Amniotic stem cell (primary cell): ENCODE measurements around the gene GRK6.

Experiments used
- DNase-seq: peaks from one replicate; lab custom pipeline; 2025; lab: John Stamatoyannopoulos, UW

The GRK6 gene

GRCh38 chr5:177427211-177427822 is 841 bp downstream of the GRK6 start:
- DNase-seq, result no peak

- DNase-seq, result no peak
Measured at GRCh38 chr5:177427919-177428573, 1.6 kb downstream of the GRK6 start.

- no peak for DNase-seq
Measured at GRCh38 chr5:177428574-177429217, 2.2 kb downstream of the GRK6 start.

- DNase-seq, result no peak
Measured at GRCh38 chr5:177429248-177430040, 3.0 kb downstream of the GRK6 start.

GRCh38 chr5:177430140-177430951 is 3.9 kb downstream of the GRK6 start:
- DNase-seq, result no peak

- no peak for DNase-seq
Measured at GRCh38 chr5:177430972-177431316, 4.5 kb downstream of the GRK6 start.

GRCh38 chr5:177431317-177432142 is 5.1 kb downstream of the GRK6 start:
- no peak for DNase-seq

- no peak for DNase-seq
Measured at GRCh38 chr5:177432143-177432838, 5.8 kb downstream of the GRK6 start.

- no peak for DNase-seq
Measured at GRCh38 chr5:177432839-177433657, 6.6 kb downstream of the GRK6 start.

GRCh38 chr5:177433658-177434217 is 7.3 kb downstream of the GRK6 start:
- DNase-seq, result no peak

- no peak for DNase-seq
Measured at GRCh38 chr5:177434437-177434836, 8.0 kb downstream of the GRK6 start.

- DNase-seq, result no peak
Measured at GRCh38 chr5:177434942-177435738, 8.7 kb downstream of the GRK6 start.

GRCh38 chr5:177435847-177436536 is 9.5 kb downstream of the GRK6 start:
- no peak for DNase-seq

- no peak for DNase-seq
Measured at GRCh38 chr5:177437623-177438022, 11.1 kb downstream of the GRK6 start.

GRCh38 chr5:177438468-177438867 is 12.0 kb downstream of the GRK6 start:
- DNase-seq, result no peak

- DNase-seq, result no peak
Measured at GRCh38 chr5:177439518-177440053, 13.1 kb downstream of the GRK6 start.

GRCh38 chr5:177440211-177440989 is 13.9 kb downstream of the GRK6 start:
- no peak for DNase-seq
